GM12878 (cell line): ENCODE measurements around the gene B4GALT3. TPM values are rescaled to one million over a fixed set of nuclear protein-coding genes. Genes with fewer than 3 reads are reported as not detected.

Experiments used
- ETV6 ChIP-seq, 2 experiments: fragments of 450-650 bp in 1 of 2; IDR thresholded peaks in 1 of 2; conservative IDR thresholded peaks in 1 of 2; 2 replicates each; pipeline ENCODE4 v1.6.1; 2014; ENCODE audit warnings: antibody characterized with exemption in 1 of 2, borderline replicate concordance in 1 of 2, low read depth in 1 of 2, mild to moderate bottlenecking in 1 of 2, moderate library complexity in 1 of 2
- HDGF ChIP-seq: fragments of 450-650 bp; IDR thresholded peaks from 2 replicates; pipeline ENCODE4 v1.6.1; 2016; ENCODE audit warnings: antibody characterized with exemption
- NKRF ChIP-seq: fragments of 450-650 bp; conservative IDR thresholded peaks from 2 replicates; pipeline ENCODE4 v1.6.1; 2017; ENCODE audit warnings: mild to moderate bottlenecking, moderate library complexity
- NRF1 ChIP-seq: conservative IDR thresholded peaks from 2 replicates; pipeline ENCODE4 v1.6.1; 2011; ENCODE audit warnings: mild to moderate bottlenecking, low read depth, low read length, improper control_type of control experiment
- SKIL ChIP-seq: fragments of 450-650 bp; IDR thresholded peaks from 2 replicates; pipeline ENCODE4 v1.6.1; 2017; ENCODE audit warnings: mild to moderate bottlenecking, low read depth, inconsistent platforms; ENCODE audit not compliant: poor library complexity, severe bottlenecking
- TBL1XR1 ChIP-seq: IDR thresholded peaks from 2 replicates; pipeline ENCODE4 v1.6.1; 2012; ENCODE audit warnings: low read depth, low read length, improper control_type of control experiment
- ZBTB11 ChIP-seq: fragments of 450-650 bp; formaldehyde crosslinking; IDR thresholded peaks from 2 replicates; pipeline ENCODE4 v1.5.0; 2022; ENCODE audit warnings: mild to moderate bottlenecking, missing genetic modification characterization
- ZNF592 ChIP-seq: fragments of 450-650 bp; IDR thresholded peaks from 2 replicates; pipeline ENCODE4 v1.6.1; 2017; ENCODE audit warnings: mild to moderate bottlenecking, moderate library complexity
- polyA plus RNA-seq, 11 experiments: library from polyadenylated mRNA; depleted of rRNA in 4 of 11; unstranded in 6 of 11; stranded (reverse) in 5 of 11; fragments of >200 nt; fragmentation: Nextera tagmentation in 4 of 11; fragmentation: Illumina TruSeq in 1 of 11; extraction: Ambion mirVana in 4 of 11; extraction: Trizol in 1 of 11; gene quantifications; 1 replicate in 1 of 11; 2 replicates in 10 of 11; pipeline versions ENCODE4 v1.2.1 to v1.2.3, GENCODE V29; 2011 to 2016; ENCODE audit warnings: inconsistent platforms in 2 of 11, missing spikeins in 2 of 11, low read depth in 1 of 11
- total RNA-seq, 4 experiments: library from RNA; depleted of rRNA in 3 of 4; stranded (reverse); fragments of >200 nt in 3 of 4; fragmentation: Illumina TruSeq in 1 of 4; extraction: Trizol in 1 of 4; gene quantifications; 2 replicates each; pipeline versions ENCODE4 v1.2.1 to v1.2.3, GENCODE V29; 2013 to 2021

The B4GALT3 gene
- total and polyA plus RNA-seq, 10 of the 15 experiments (the other 5 are each of a cell fraction or from before 2014, with no cell fraction given): 27.1 to 58.9 (median 42.6) TPM

- no peak for TF ChIP-seq ZNF592
- TF ChIP-seq ETV6 (conservative IDR thresholded peaks at IDR 0.05 in 1 of 2, IDR thresholded peaks at IDR 0.05 in 1 of 2; ENCODE audit: borderline replicate concordance in 1 of 2, low read depth in 1 of 2): no peak
- no peak for TF ChIP-seq HDGF
- no peak for TF ChIP-seq ZBTB11 (CRISPR knock-in tag)
- no peak for TF ChIP-seq NRF1
- no peak for TF ChIP-seq NKRF
- no peak for TF ChIP-seq SKIL
- TF ChIP-seq TBL1XR1: no peak
Measured at GRCh38 chr1:161214369-161214768, 37.1 kb upstream of the B4GALT3 start (continued).
